ENCODE data around the gene EEF1A2. TPM values are rescaled to one million over a fixed set of nuclear protein-coding genes. Genes with fewer than 3 reads are reported as not detected.

EEF1A2 gene
- total and polyA plus RNA-seq, 2 experiments from 2014 or later: 1.3 to 37.1 TPM

DNA sequence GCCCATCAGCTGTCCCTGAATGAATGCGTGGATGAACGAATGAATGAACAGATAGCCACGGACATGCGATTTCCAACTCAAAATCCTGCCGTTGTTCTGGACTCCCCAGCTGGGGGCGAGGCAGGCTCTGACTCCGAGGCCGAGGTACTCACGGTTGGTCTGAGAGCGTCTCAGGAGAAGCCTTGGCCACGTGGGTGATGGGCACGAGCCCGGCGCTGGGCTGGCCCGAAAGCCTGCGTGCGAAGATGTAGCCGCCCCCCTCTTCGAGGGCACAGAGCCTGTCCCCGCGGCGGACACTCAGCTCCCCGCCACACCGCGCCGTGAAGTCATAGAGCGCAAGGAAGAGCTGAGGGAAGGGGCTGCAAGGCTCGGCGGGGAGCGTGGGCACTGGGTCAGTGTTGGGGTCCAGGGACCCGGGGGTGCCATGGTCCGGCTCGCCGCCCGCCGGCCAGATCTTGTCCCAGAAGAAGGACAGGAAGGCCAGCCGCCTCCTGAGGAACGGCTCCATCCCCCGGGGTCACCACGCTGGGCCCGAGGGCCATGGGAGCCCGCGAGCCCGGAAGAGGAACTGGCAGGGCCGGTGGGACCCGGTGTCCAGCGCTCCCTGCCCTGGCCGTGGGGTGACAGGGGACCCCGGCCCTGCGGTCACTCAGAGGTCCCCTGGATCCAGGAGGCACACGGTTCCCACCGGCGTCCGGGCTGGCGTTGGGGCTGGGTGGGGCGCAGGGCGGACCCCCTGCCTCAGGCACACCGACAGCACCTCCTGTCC lies 48.3 kb upstream of the EEF1A2 start:
- Histone ChIP-seq H3K27me3 (ENCODE audit: insufficient read depth) (no peaks in the 10 kb centered on the region), H3K36me3 (ENCODE audit: insufficient read depth) (no peaks in the 10 kb centered on the region), H3K9me2 (ENCODE audit: insufficient read depth) (no peaks in the 10 kb centered on the region), H3K27ac (ENCODE audit: low read depth) (no peak overlapping the region), H3F3A (replicated peaks; ENCODE audit: low read depth) (0 out of 2 replicates have a peak, but pooled peaks cover 3% of the 10 kb centered on the region), H3K4me3 (no peak overlapping the region), H4K20me1 (replicated peaks; ENCODE audit: insufficient read depth) (no peaks in the 10 kb centered on the region), H2AFZ (0 out of 2 replicates have a peak overlapping the region, but pooled peaks have one; percentile 56), H3K79me2 (replicated peaks; ENCODE audit: insufficient read depth) (no peaks in the 10 kb centered on the region), H3K4me2 (no peak overlapping the region), H3K4me1 (ENCODE audit: insufficient read depth) (0 out of 2 replicates have a peak, but pooled peaks cover 5% of the 10 kb centered on the region)
- no peak for DNase-seq (ENCODE audit: low spot score)
- Mint-ChIP-seq H3K27ac (no peak overlapping the region), H3K4me3 (no peak overlapping the region), H3K36me3 (ENCODE audit: low read depth) (peaks cover 4% of the 10 kb centered on the region; the same call in 1 of the 3 replicates), H3K27me3 (ENCODE audit: insufficient read depth, low read depth, poor library complexity) (peaks cover 12% of the 10 kb centered on the region), H3K9me3 (no peaks in the 10 kb centered on the region; the same call in 2 of the 3 replicates), H3K4me1 (peaks cover 18% of the 10 kb centered on the region)
- TF ChIP-seq, protein P1, sequence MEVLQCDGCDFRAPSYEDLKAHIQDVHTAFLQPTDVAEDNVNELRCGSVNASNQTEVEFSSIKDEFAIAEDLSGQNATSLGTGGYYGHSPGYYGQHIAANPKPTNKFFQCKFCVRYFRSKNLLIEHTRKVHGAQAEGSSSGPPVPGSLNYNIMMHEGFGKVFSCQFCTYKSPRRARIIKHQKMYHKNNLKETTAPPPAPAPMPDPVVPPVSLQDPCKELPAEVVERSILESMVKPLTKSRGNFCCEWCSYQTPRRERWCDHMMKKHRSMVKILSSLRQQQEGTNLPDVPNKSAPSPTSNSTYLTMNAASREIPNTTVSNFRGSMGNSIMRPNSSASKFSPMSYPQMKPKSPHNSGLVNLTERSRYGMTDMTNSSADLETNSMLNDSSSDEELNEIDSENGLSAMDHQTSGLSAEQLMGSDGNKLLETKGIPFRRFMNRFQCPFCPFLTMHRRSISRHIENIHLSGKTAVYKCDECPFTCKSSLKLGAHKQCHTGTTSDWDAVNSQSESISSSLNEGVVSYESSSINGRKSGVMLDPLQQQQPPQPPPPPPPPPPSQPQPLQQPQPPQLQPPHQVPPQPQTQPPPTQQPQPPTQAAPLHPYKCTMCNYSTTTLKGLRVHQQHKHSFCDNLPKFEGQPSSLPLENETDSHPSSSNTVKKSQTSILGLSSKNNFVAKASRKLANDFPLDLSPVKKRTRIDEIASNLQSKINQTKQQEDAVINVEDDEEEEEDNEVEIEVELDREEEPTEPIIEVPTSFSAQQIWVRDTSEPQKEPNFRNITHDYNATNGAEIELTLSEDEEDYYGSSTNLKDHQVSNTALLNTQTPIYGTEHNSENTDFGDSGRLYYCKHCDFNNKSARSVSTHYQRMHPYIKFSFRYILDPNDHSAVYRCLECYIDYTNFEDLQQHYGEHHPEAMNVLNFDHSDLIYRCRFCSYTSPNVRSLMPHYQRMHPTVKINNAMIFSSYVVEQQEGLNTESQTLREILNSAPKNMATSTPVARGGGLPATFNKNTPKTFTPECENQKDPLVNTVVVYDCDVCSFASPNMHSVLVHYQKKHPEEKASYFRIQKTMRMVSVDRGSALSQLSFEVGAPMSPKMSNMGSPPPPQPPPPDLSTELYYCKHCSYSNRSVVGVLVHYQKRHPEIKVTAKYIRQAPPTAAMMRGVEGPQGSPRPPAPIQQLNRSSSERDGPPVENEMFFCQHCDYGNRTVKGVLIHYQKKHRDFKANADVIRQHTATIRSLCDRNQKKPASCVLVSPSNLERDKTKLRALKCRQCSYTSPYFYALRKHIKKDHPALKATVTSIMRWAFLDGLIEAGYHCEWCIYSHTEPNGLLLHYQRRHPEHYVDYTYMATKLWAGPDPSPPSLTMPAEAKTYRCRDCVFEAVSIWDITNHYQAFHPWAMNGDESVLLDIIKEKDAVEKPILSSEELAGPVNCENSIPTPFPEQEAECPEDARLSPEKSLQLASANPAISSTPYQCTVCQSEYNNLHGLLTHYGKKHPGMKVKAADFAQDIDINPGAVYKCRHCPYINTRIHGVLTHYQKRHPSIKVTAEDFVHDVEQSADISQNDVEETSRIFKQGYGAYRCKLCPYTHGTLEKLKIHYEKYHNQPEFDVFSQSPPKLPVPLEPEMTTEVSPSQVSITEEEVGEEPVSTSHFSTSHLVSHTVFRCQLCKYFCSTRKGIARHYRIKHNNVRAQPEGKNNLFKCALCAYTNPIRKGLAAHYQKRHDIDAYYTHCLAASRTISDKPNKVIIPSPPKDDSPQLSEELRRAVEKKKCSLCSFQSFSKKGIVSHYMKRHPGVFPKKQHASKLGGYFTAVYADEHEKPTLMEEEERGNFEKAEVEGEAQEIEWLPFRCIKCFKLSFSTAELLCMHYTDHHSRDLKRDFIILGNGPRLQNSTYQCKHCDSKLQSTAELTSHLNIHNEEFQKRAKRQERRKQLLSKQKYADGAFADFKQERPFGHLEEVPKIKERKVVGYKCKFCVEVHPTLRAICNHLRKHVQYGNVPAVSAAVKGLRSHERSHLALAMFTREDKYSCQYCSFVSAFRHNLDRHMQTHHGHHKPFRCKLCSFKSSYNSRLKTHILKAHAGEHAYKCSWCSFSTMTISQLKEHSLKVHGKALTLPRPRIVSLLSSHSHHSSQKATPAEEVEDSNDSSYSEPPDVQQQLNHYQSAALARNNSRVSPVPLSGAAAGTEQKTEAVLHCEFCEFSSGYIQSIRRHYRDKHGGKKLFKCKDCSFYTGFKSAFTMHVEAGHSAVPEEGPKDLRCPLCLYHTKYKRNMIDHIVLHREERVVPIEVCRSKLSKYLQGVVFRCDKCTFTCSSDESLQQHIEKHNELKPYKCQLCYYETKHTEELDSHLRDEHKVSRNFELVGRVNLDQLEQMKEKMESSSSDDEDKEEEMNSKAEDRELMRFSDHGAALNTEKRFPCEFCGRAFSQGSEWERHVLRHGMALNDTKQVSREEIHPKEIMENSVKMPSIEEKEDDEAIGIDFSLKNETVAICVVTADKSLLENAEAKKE (CRISPR knock-in tag; IDR thresholded peaks at IDR 0.05): no peak
- TF ChIP-seq JUNB (IDR thresholded peaks at IDR 0.05; ENCODE audit: unreplicated experiment) (no peak), EZH2 (IDR thresholded peaks at IDR 0.05; ENCODE audit: low read depth, unreplicated experiment) (no peak), ZNF331 (CRISPR knock-in tag; IDR thresholded peaks at IDR 0.05; ENCODE audit: low read depth) (no peak), ETS1 (IDR thresholded peaks at IDR 0.05) (no peak), CREB1 (CRISPR knock-in tag; IDR thresholded peaks at IDR 0.05; ENCODE audit: low read depth) (no peak), ZNF114 (CRISPR knock-in tag; IDR thresholded peaks at IDR 0.05) (no peak), POLR2AphosphoS5 (IDR thresholded peaks at IDR 0.05; ENCODE audit: low read depth) (no peak)
- ATAC-seq: peak; percentile 8

Measured in GM23338 (cell line).